ENCODE results near the gene TOR4A.

TOR4A gene

GRCh38 chr9:137330689-137331088 is 53.2 kb downstream of the TOR4A start:
- no peak for TF ChIP-seq MAX (IDR thresholded peaks at IDR 0.05; ENCODE audit: low read depth, low read length)
- TF ChIP-seq, protein P1, sequence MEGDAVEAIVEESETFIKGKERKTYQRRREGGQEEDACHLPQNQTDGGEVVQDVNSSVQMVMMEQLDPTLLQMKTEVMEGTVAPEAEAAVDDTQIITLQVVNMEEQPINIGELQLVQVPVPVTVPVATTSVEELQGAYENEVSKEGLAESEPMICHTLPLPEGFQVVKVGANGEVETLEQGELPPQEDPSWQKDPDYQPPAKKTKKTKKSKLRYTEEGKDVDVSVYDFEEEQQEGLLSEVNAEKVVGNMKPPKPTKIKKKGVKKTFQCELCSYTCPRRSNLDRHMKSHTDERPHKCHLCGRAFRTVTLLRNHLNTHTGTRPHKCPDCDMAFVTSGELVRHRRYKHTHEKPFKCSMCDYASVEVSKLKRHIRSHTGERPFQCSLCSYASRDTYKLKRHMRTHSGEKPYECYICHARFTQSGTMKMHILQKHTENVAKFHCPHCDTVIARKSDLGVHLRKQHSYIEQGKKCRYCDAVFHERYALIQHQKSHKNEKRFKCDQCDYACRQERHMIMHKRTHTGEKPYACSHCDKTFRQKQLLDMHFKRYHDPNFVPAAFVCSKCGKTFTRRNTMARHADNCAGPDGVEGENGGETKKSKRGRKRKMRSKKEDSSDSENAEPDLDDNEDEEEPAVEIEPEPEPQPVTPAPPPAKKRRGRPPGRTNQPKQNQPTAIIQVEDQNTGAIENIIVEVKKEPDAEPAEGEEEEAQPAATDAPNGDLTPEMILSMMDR (IDR thresholded peaks at IDR 0.05; ENCODE audit: low read depth, low read length): no peak
- TF ChIP-seq MYC (IDR thresholded peaks at IDR 0.05; ENCODE audit: low read depth, low read length): no peak
- no peak for TF ChIP-seq POLR2A (IDR thresholded peaks at IDR 0.05; ENCODE audit: extremely low read depth, insufficient read length)
- H3K4me3 ChIP-seq (ENCODE audit: low read depth, low read length): no peak overlapping the region
- no peak for DNase-seq (ENCODE audit: low read depth)

GRCh38 chr9:137331929-137332328 is 54.4 kb downstream of the TOR4A start:
- no peak for TF ChIP-seq POLR2A (IDR thresholded peaks at IDR 0.05; ENCODE audit: extremely low read depth, insufficient read length)
- no peak for DNase-seq (ENCODE audit: low read depth)
- no peak overlapping the region for H3K4me3 ChIP-seq (ENCODE audit: low read depth, low read length)
